HCT116 (cell line): Measurements from ENCODE around the gene LCN10. TPM values are rescaled to one million over a fixed set of nuclear protein-coding genes. Genes with fewer than 3 reads are reported as not detected.

Source experiments
- ATAC-seq: fragments of 200-7000 bp; cut with Tn5 transposase; 2 replicates; pipeline ENCODE4 v1.9.1; 2020; ENCODE audit warnings: mild to moderate bottlenecking, moderate library complexity
- BruUV-seq: library from RNA; stranded (reverse); fragments of 400-500 nt; replicated peaks from 2 replicates; lab custom pipeline; 2021; lab: Mats Ljungman, UMichigan
- CTCF ChIA-PET: fragments of 300-600 bp; sonication (Branson Sonifier 250); formaldehyde crosslinking; loops from one replicate; lab custom pipeline; 2021; ENCODE audit warnings: antibody characterized with exemption; lab: Charles Lee
- POLR2A ChIA-PET: fragments of 300-600, 350-600 bp; sonication (Branson Sonifier 250); formaldehyde crosslinking; loops from one replicate; lab custom pipeline; 2021; ENCODE audit warnings: antibody characterized with exemption; lab: Charles Lee
- RAD21 ChIA-PET, 2 experiments: fragments of 300-600 bp; sonication (Branson Sonifier 250); formaldehyde crosslinking; loops; one replicate each; lab custom pipeline; 2023; ENCODE audit warnings: low total read pairs in 2 of 2; ENCODE audit not compliant: uncharacterized antibody in 2 of 2, unreplicated experiment in 2 of 2, low non-redundant PET in 1 of 2; lab: Charles Lee
- DNase-seq: peaks from one replicate; pipeline ENCODE4 v3.0.0-alpha.2; 2010; ENCODE audit warnings: low read depth, low spot score
- H2AFZ ChIP-seq: fragments of 200-600 bp; shearing (Covaris generic), sonication (generic); 2 replicates; pipeline ENCODE4 v1.6.1; 2017; ENCODE audit warnings: low read depth, mixed run types, mixed read lengths, antibody characterized with exemption, low read length; ENCODE audit not compliant: poor library complexity, severe bottlenecking
- H3K27ac ChIP-seq: 2 replicates; pipeline ENCODE4 v1.5.1; 2012; ENCODE audit warnings: low read depth, low read length
- H3K27me3 ChIP-seq: fragments of 200-600 bp; sonication (generic); 2 replicates; pipeline ENCODE4 v1.6.1; 2016; ENCODE audit warnings: mixed run types, low read length, mixed read lengths; ENCODE audit not compliant: insufficient read depth
- H3K36me3 ChIP-seq, 2 experiments: fragments of 200-500 bp in 1 of 2; fragments of 200-600 bp in 1 of 2; sonication (Bioruptor generic) in 1 of 2; sonication (generic) in 1 of 2; 2 replicates each; pipeline versions ENCODE4 v1.5.1 to v1.6.1; 2014 to 2016; ENCODE audit warnings: low read length in 2 of 2, inconsistent platforms in 1 of 2, mixed read lengths in 1 of 2, mixed run types in 1 of 2; ENCODE audit not compliant: insufficient read depth in 2 of 2, control insufficient read depth in 1 of 2
- H3K4me1 ChIP-seq, 2 experiments: fragments of 200-600 bp in 1 of 2; sonication (generic) in 1 of 2; 2 replicates each; pipeline versions ENCODE4 v1.5.1 to v1.6.1; 2012 to 2017; ENCODE audit warnings: low read length in 2 of 2, inconsistent platforms in 1 of 2, mild to moderate bottlenecking in 1 of 2, mixed read lengths in 1 of 2, mixed run types in 1 of 2, moderate library complexity in 1 of 2; ENCODE audit not compliant: insufficient read depth in 2 of 2, control insufficient read depth in 1 of 2
- H3K4me2 ChIP-seq: fragments of 200-600 bp; sonication (generic); 2 replicates; pipeline ENCODE4 v1.6.1; 2017; ENCODE audit warnings: mixed run types, low read length, mixed read lengths
- H3K4me3 ChIP-seq, 2 experiments: fragments of 200-600 bp in 1 of 2; sonication (generic) in 1 of 2; replicated peaks in 1 of 2; 2 replicates each; pipeline ENCODE4 v1.5.1; 2011 to 2016; ENCODE audit warnings: low read length in 2 of 2, control low read depth in 1 of 2, low read depth in 1 of 2, mild to moderate bottlenecking in 1 of 2, mixed read lengths in 1 of 2, mixed run types in 1 of 2
- H3K79me2 ChIP-seq: fragments of 200-600 bp; sonication (generic); 2 replicates; pipeline ENCODE4 v1.6.1; 2017; ENCODE audit warnings: mild to moderate bottlenecking, mixed run types, low read length, moderate library complexity, mixed read lengths; ENCODE audit not compliant: insufficient read depth
- H3K9ac ChIP-seq: fragments of 200-600 bp; sonication (generic); 2 replicates; pipeline ENCODE4 v1.6.1; 2016; ENCODE audit warnings: low read length, mixed read lengths
- H3K9me2 ChIP-seq: fragments of 200-600 bp; sonication (generic), shearing (Covaris generic); 2 replicates; pipeline ENCODE4 v1.6.1; 2017; ENCODE audit warnings: mixed run types, mild to moderate bottlenecking, moderate library complexity; ENCODE audit not compliant: insufficient read depth
- H3K9me3 ChIP-seq, 2 experiments: fragments of 200-500 bp in 1 of 2; fragments of 200-600 bp in 1 of 2; sonication (Bioruptor generic) in 1 of 2; sonication (generic) in 1 of 2; 2 replicates each; pipeline ENCODE4 v1.6.1; 2014 to 2017; ENCODE audit warnings: low read length in 2 of 2, mixed read lengths in 2 of 2, inconsistent platforms in 1 of 2, low read depth in 1 of 2, mild to moderate bottlenecking in 1 of 2, mixed run types in 1 of 2, moderate library complexity in 1 of 2; ENCODE audit not compliant: control insufficient read depth in 1 of 2, insufficient read depth in 1 of 2
- H4K20me1 ChIP-seq: fragments of 200-600 bp; sonication (generic), shearing (Covaris generic); 2 replicates; pipeline ENCODE4 v1.6.1; 2017; ENCODE audit warnings: mixed run types, mild to moderate bottlenecking, moderate library complexity; ENCODE audit not compliant: insufficient read depth
- ATF3 ChIP-seq: IDR thresholded peaks from 2 replicates; pipeline ENCODE4 v1.6.1; 2012
- CBX3 ChIP-seq: IDR thresholded peaks from 2 replicates; pipeline ENCODE4 v1.6.1; 2012; ENCODE audit warnings: low read depth
- EGR1 ChIP-seq: IDR thresholded peaks from 2 replicates; pipeline ENCODE4 v1.6.1; 2012; ENCODE audit warnings: low read depth
- ELF1 ChIP-seq: IDR thresholded peaks from 2 replicates; pipeline ENCODE4 v1.6.1; 2012; ENCODE audit warnings: low read depth, borderline replicate concordance
- EZH2phosphoT487 ChIP-seq: fragments of 200-600 bp; IDR thresholded peaks from 2 replicates; pipeline ENCODE4 v1.6.1; 2018; ENCODE audit warnings: antibody characterized with exemption, borderline replicate concordance
- JUND ChIP-seq: IDR thresholded peaks from 2 replicates; pipeline ENCODE4 v1.6.1; 2012
- MAX ChIP-seq: IDR thresholded peaks from 2 replicates; pipeline ENCODE4 v1.6.1; 2012
- POLR2A ChIP-seq: IDR thresholded peaks from 2 replicates; pipeline ENCODE4 v1.7.0; 2011; ENCODE audit warnings: borderline replicate concordance; ENCODE audit not compliant: insufficient read depth, insufficient read length; ENCODE audit errors: extremely low read depth
- POLR2AphosphoS5 ChIP-seq: IDR thresholded peaks from 2 replicates; pipeline ENCODE4 v1.6.1; 2011; ENCODE audit warnings: mild to moderate bottlenecking, low read depth, low read length, moderate library complexity
- RAD21 ChIP-seq: IDR thresholded peaks from 2 replicates; pipeline ENCODE4 v1.6.1; 2012; ENCODE audit warnings: low read depth, mild to moderate bottlenecking
- REST ChIP-seq: IDR thresholded peaks from 2 replicates; pipeline ENCODE4 v1.6.1; 2012; ENCODE audit warnings: low read depth
- SIN3A ChIP-seq: IDR thresholded peaks from 2 replicates; pipeline ENCODE4 v1.6.1; 2012; ENCODE audit warnings: low read depth
- SP1 ChIP-seq: IDR thresholded peaks from 2 replicates; pipeline ENCODE4 v1.6.1; 2012; ENCODE audit warnings: low read depth
- SRF ChIP-seq: IDR thresholded peaks from 2 replicates; pipeline ENCODE4 v1.6.1; 2012; ENCODE audit warnings: low read depth
- TCF7L2 ChIP-seq: IDR thresholded peaks from 2 replicates; pipeline ENCODE4 v1.7.0; 2011; ENCODE audit warnings: borderline replicate concordance, inconsistent platforms; ENCODE audit not compliant: insufficient read depth, insufficient read length; ENCODE audit errors: extremely low read depth
- YY1 ChIP-seq: IDR thresholded peaks from 2 replicates; pipeline ENCODE4 v1.6.1; 2011; ENCODE audit warnings: low read length, low read depth, moderate library complexity, mild to moderate bottlenecking; ENCODE audit not compliant: insufficient replicate concordance; ENCODE audit errors: extremely low read depth
- ZBTB33 ChIP-seq: IDR thresholded peaks from 2 replicates; pipeline ENCODE4 v1.6.1; 2011; ENCODE audit warnings: mild to moderate bottlenecking, low read length, moderate library complexity; ENCODE audit not compliant: insufficient replicate concordance; ENCODE audit errors: extremely low read depth
- ZFX ChIP-seq: fragments of 450-650 bp; IDR thresholded peaks from 2 replicates; pipeline ENCODE4 v1.6.1; 2017
- ZNF274 ChIP-seq: fragments of 200-500 bp; sonication (Bioruptor generic); IDR thresholded peaks from 2 replicates; pipeline ENCODE4 v1.6.1; 2014; ENCODE audit warnings: mild to moderate bottlenecking, low read depth, low read length, inconsistent platforms
- intact Hi-C: fragments of 100-400 bp; cut with micrococcal nuclease; formaldehyde crosslinking; loops from 2 replicates; pipeline ENCODE4 v1.10.0; 2022
- total RNA-seq: library from RNA; stranded (reverse); gene quantifications from one replicate; pipeline ENCODE4 v1.2.1, GENCODE V29; 2021; ENCODE audit not compliant: unreplicated experiment

Gene LCN10
- total RNA-seq, 1 experiment from 2014 or later: not detected

- ChIA-PET POLR2A (interaction anchor here (1.4 kb wide), 1 partner anchor 31 kb away, joined by 7 read pairs; no protein-coding TSS in a partner anchor), RAD21 (interaction anchor here in 1 of 2 experiments (0.8 to 1.1 kb wide), 2 partner anchors 64 to 277 kb away, joined by 3 to 4 read pairs; no protein-coding TSS in a partner anchor), CTCF (interaction anchor here (0.7 to 1.1 kb wide), 5 partner anchors 8 to 269 kb away, joined by 3 to 4 read pairs (median 3); no protein-coding TSS in a partner anchor)
- H3K4me1 ChIP-seq: peaks cover 10 to 18% of the 10 kb centered on the region in 2 experiments; a peak in 3 of 4 replicates
- no peaks in the 10 kb centered on the region for H4K20me1 ChIP-seq
- no peak overlapping the region for H3K4me2 ChIP-seq
- no peaks in the 10 kb centered on the region for H3K9me2 ChIP-seq
- H3K27me3 ChIP-seq: no peaks in the 10 kb centered on the region
- H3K4me3 ChIP-seq: no peak overlapping the region
- no peaks in the 10 kb centered on the region for H3K36me3 ChIP-seq
- H2AFZ ChIP-seq: no peak overlapping the region
- H3K9me3 ChIP-seq: peaks cover 0 to 9% of the 10 kb centered on the region in 2 experiments; a peak in 2 of 4 replicates
- H3K27ac ChIP-seq: no peak overlapping the region
- no peak for TF ChIP-seq REST
- TF ChIP-seq MAX: no peak
- TF ChIP-seq POLR2A: no peak
- no peak for TF ChIP-seq CBX3
- TF ChIP-seq RAD21: no peak
- TF ChIP-seq ZFX: no peak
- no peak for TF ChIP-seq YY1
- TF ChIP-seq TCF7L2: no peak
- TF ChIP-seq SP1: no peak
- no peak for TF ChIP-seq ATF3
- no peak for TF ChIP-seq EZH2phosphoT487
- TF ChIP-seq EGR1: no peak
- TF ChIP-seq ELF1: no peak
- no peak for TF ChIP-seq SRF
- no peak for TF ChIP-seq JUND
- TF ChIP-seq ZBTB33: no peak
- TF ChIP-seq ZNF274: no peak
- no peak for TF ChIP-seq SIN3A
- no peak for TF ChIP-seq POLR2AphosphoS5
- BruUV-seq: no TSS peak
- ATAC-seq (no peak), DNase-seq (no peak)
- no peaks in the 10 kb centered on the region for H3K79me2 ChIP-seq
- no peak overlapping the region for H3K9ac ChIP-seq
- intact Hi-C loops: loop anchor here (1.0 kb wide), 1 partner anchor 27 kb away; no protein-coding TSS in a partner anchor
These were observed 15.0 kb upstream of the LCN10 start for GRCh38 chr9:136757751-136758140.
